Embryonic facial prominence (tissue), 1 donor: Measurements from ENCODE around the gene MTCL1.
"Not testable (repeated sequence)": the region's sequence is repeated elsewhere in the genome, so short reads cannot be mapped to it uniquely, and the experiment has no call there.

Experiments used
- DNase-seq: peaks from one replicate; pipeline ENCODE4 v3.0.0-alpha.2; 2016; ENCODE audit errors: extremely low spot score

The MTCL1 gene

DNA sequence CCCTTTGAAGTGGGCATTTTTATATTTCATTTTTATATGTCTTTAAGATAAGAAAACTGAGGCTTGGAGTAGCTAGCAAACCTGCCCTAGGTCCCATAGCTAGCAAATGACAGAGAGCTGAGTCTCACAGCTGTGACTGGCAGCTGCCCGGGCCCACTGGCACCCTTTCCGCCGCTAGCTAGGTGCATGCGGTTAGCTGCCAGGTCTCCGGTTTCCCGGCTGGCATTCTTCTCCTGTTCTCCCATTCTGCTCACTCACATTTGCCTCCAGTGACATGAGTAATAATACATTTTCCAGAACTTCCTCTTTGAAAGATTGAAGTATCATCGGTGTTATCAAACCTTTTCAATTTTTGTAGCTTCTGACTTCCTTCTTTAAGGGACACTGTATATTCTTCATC is 38.7 kb downstream of the MTCL1 start:
- no peak for DNase-seq

DNA sequence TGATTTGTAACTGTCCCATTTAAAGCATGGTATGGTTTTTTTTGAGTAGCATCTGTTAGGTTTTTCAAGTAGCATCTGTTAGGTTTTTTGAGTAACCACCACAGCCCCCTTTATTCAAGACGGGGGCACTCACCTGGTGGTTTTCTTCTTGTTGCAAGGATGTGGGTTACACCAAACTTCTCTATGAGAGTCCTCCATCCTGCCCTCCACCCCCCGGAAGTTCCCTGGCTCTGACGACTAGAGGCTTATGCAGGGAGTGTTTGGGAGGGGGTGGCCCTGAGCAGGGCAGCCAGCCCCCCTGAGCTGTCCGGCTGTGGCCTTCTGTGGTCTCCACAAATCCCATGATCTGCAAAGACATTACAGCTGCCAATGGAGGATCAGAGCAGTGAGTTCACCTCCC is 39.3 kb downstream of the MTCL1 start:
- DNase-seq = no peak

DNA sequence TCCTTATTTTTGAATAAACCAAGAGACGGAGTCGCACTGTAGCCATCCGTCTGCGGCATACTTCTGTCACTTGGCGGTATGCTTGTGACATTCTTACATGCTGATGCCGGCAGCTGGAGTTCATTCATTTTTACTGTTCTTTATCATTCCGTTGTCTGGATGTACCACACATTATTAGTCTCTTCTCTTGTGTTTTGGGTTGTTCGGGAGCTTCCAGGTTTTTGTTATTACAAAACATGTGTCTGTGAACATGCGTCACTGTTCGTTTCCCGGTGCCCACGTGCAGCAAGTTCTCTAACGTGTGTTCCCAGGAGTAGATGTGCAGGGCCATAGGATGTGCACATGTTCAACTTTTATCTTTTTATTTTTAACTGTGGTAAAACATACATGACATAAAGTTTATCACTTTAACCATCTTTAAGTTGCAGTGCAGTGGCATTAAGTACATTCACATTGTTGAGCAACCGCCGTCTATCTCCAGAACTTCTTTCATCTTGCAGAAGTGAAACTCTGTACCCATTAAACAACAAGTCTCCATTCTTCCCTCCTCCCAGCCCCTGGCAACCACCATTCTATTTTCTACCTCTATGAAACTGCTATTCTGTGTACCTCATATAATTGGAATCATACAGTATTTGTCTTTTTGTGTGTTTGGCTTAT is 40.1 kb downstream of the MTCL1 start:
- no peak for DNase-seq

DNA sequence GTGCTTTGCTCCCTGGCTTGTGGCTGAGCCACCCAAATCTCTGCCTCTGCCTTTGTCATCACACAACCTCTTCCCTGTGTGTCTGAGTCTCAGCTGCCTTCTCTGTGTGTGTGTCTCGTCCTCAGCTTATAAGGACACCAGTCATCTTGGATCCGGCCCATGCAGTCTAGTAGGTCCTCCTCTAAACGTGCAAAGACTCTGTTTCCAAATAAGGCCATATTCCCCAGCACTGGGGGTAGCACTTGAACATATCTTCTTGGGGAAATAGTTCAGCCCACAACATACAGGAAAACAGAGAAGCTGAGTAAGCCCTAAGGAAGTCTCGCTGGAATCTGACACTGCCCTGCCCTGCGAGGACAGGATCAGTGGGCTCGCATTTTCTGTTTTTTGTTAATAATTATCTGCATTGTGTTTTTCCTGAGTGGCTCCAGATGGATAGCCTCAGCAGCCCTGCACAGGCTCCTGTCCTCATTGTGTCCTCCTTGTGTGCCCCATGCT is 42.1 kb downstream of the MTCL1 start:
- DNase-seq = no peak

DNA sequence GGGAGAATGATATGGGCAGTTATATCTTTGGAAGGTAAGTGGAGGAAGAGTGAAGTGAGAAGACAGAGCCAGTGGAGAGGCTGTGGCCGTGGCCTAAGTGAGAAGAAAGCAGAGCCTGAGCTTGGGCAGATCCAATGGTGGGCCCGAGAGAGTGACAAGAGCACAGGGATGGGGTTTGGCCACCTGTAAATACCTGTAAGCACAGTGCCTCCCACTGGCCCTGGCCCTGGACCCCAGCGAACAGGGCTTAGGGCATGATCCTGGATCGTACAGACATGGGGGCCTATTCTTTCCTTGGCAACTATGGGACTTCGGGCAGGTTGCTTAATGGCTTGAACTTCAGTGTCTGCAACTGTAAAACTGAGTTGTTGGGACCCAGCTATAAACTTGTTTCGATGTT is 44.1 kb downstream of the MTCL1 start:
- no peak for DNase-seq

DNA sequence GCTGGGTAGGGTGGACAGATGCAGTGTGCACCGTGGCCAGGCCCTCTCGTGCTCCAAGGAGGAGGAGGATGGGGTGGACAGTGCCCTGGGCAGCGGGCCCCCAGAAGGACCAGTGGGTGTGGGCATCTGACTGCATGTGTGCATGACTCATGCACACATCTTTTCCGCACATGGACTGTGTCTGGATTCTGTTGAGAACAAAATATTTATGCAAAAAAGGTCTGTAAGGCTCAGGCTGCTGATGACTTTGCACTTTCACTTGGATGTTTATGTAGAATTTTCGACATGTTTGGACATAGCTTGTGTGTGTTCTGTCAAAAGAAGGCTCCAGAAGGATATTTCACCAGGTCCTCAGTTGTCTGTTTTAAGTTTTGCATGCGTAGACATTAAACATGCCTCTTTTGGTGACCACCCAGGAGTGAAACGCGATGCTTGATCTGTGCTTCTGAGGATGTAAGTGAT is 45.6 kb downstream of the MTCL1 start:
- no peak for DNase-seq

DNA sequence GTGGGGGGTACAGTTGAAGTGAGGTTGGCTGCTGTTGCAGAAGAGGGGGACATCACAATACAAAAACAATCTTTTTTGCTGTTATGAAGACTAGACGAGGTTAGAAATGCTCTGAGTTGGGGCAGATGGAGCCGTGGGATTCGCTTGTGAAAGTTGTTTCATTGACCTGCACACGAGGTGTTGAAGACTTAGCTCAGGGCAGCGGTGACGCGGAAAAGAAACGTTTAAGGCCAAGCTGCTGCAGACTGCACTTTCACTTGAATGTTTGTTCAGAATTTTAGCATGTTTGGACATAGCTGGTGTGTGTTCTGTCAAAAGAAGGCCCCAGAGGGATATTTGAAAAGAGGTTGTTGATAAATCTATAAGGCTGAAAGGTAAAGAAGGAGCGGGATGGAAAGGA is 46.3 kb downstream of the MTCL1 start:
- DNase-seq = no peak

DNA sequence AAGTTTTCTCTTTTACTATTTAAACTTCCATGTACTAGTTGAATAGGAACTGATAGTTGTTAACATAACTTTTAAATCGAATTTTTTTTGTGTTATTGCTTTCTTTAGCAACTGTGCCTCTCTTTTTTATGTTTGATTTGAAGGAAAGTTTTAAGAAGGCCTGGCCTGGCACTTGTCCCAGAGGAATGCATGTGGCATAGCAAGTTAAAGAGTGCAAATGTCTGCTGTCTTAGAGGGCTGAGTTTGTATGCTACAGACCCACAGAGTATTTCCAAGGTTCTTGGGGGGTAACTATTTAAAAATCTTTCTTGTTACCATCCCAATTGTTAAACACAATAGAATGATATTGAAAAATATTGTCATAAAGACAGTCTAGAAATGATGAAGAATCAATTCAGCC is 47.0 kb downstream of the MTCL1 start:
- DNase-seq = no peak

DNA sequence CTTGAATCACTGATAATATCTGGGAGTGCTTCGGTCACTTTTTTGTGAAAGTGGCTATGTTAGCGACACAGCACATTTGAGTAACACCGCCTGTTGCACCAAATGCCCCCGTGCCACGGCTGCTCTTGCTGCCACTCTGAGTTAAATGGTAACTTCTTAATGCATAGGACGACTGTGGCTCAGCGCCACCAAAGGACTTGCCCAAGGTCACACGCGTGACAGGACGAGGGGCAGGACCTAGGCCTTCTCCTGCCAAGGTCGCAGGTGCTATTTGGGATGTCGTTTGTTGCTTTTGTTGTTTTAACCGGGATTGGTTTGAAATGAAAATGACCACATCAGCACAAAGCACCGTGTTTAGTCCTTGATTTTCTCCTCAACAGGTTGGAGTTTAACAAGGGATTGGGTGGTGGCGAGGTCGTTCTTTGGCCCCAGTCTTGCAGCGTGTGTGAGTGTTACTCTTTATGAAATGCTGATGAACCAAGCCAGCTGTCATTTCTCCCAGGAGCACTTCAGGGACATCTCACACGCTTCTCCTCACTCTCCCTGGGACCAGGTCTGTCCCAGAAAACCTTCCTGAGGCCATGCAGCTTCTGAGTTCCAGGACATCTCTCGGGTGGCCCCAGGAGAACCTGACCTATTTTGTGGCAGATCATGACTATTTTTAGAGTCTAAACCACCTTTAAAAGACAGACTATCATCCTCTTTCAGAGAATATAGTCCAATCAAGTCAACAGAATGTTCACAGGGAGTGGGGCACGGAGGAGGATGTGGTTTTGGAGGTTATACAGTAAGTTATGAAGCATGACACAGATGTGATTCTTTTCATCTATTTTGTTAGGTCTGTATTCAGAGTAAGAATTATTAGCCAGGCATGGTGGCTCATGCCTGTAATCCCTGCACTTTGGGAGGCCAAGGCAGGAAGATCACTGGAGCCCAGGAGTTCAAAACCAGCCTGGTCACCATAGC is 49.9 kb downstream of the MTCL1 start:
- no peak for DNase-seq

DNA sequence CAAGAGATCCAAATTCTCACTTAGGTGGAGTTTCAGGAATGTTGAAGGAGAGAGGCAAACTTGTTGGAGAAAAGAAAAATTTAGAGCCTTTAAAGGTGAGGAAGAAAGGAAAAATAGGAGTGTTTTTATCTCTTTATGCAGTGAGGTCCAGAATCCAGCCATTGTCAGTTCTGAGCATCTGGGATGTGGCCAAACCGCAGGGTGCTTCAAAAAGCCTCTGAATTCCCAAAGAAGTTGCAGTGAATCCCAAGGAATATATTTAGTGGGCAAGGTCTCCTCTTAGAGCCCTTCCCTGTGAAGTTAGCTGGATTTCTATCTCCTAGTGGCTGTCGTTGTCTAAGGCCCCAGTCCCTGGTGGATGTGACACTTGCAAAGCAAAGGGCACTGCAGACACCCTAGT is 51.2 kb downstream of the MTCL1 start:
- DNase-seq = no peak

DNA sequence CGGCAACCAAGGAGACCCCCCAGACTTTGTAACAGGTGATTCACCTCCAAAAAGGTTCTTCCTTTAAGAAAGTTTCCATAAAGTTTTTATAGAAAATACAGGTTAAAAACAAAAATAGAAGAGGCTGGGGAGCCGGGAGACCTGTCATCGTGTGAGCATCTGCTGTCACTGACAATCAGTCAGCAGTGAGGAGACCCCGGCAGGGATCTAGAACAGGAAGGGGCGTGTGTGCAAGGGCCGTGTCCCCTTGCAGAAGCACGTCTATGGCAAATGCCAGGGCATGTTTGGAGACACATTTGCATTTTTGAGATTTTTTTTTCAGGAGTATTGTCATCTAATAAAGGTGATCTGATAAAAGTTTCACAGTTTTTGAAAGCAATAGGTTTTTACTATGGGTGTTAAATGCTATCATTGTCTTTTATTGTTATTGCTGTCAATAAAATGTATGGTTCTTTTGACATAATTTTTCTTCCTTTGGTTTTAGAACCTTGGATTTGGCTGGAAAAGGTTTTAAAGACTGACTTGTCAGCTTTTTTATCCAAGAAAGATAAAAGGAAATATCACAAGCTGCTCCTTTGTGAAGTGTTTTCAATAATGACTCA is 52.1 kb downstream of the MTCL1 start:
- DNase-seq = no peak

DNA sequence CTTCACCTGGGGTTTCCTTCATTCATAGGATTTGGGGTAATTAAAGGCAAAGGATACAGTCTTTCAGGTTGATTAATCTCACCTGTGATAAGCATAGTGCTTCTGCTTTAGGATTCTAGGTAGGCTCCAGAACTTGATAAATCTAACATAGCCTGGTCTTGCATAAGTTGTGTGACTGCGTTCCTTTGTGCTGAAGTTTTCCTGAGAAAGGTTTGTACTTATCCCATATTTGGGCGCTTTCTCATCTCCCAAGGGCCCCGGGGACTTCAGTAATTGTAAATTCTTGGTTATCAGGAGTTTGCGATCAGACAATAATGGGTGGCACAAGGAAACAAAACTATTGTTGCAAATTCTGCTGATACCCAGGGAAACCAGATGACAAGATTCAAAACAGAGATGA is 53.1 kb downstream of the MTCL1 start:
- DNase-seq = no peak

DNA sequence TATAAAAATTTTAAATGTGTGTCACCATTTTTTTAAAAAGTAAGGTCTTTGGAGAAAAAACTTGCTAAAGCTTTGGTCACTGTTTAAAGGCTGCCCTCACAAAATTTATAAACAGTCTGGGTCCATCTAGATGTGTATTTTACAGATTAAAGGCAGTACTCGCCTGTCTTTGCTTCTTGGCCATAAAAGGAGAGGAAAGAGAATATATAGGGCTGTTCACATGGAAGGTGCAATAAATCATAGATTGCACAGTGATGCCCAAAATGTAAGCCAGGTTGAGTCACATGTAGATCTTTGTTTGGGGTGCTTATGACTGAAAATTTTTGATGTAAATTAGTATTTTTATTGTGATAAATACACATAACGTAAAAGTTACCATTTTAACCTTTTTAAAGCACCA is 55.6 kb downstream of the MTCL1 start:
- DNase-seq = no peak

DNA sequence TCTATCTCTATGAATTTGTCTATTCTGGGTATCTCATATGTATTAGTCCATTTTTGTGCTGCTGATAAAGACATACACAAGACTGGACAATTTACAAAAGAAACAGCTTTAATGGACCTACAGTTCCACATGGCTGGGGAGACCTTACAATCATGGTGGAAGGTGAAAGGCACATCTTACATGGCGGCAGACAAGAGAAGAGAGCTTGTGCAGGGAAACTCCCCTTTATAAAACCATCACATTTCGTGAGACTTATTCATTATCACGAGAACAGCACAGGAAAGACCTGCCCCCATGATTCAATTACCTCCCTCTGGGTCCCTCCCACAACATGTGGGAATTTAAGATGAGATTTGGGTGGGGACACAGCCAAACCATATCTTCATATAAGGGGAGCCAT is 56.2 kb downstream of the MTCL1 start:
- not testable (repeated sequence) for DNase-seq

DNA sequence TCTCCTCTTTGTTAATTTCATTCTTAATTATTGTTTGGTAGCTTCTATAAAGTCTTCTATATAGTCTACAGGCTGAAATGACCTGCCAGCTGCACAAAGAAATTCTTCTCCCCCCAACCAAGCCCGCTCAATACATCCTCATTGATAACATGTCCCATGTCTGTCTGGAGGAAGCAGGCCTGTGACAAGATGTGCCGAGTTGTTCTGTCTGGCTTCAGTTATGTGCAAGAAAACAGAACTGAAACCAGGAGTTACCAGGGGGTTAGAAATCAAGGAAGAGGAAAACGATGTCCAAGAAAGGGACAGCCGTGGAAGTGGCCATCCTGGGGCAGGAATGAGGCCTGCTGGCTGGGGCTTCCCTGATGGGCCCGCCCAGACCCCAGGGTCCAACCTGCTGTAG is 57.6 kb downstream of the MTCL1 start:
- no peak for DNase-seq

DNA sequence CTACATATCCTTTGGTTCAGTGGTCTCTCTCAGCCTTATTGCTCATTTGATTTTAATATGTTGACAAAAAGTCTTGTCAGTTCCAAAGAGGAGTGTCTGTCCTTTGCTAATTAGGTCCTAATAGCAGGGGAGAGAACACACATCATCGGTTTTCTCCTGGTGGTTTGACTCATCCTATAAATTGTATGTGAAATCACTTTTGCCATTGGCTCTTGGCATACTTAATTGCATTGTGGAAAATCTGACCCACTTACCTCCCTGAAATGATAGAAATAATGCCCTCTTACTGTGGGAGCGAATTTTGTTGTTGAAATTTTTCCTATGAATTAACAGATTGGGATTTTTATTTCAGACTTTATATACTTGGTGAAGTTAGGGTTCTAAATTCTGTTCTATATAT is 58.3 kb downstream of the MTCL1 start:
- DNase-seq = no peak

DNA sequence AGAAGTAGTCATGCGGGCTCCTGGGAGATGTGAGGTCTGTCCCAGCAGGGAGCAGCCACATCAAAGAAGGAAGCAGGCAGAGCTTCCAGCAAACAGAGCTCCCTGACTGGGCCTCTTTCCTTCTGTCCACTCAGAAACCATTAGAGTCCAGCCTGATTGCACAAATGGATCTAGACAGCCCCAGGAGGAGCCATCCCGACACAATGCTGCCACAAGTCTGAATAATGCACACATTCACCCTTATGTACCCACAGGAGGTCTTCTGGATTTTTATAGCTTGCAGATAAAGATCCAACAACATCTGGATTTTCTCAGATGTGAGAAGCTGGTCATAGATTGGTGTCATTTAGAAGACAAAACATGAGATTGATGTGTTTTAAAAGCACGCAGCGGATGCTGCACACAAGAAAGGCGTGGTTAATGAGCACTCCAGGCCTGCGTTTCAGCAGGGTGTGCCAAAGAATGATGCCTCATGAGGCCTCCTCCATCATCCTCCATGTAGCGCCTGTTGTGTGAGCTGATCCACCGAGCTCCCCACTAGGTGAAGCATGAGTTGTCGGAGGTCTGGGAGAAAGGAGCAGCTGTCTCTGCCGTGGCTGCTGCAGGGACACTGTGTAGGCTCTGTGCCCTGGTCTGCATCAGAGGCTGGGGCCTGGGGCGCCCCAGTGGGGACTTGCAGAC is 60.6 kb downstream of the MTCL1 start:
- DNase-seq = no peak

DNA sequence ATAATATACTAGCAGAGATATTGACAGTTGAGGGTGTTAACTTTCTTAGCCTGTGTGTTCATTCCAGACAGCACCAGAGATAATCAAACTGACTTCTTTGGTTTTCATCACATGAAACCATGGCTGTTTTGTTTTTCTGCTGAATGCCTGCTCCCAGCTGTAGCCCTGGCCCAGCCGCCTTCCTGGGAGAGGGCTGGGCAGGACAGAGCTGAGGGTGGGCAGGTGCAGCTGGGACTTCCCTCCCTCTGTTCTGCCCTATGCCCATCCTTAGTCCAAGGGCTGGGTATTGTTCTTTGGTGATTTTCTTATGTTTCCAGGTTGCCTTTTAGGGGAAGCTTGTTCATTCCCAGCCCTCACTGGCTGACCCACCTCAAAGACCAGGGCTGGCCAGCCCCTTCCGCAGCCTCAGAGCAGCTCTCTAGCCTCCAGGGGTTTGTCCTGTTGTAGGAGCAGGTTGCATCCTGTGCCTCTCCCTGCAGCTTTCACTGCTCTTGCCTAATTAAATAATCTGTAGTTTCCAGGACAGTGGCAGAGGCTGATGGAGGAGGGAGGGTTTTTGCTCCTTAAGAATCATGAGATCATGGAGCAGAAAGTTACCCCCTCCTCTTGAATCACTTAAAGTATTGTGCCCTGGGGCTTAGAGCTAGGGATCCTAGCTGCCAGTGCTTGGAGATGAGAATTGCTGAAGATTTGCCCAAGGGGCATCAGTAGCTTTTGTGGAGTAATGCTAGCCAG is 61.4 kb downstream of the MTCL1 start:
- no peak for DNase-seq

DNA sequence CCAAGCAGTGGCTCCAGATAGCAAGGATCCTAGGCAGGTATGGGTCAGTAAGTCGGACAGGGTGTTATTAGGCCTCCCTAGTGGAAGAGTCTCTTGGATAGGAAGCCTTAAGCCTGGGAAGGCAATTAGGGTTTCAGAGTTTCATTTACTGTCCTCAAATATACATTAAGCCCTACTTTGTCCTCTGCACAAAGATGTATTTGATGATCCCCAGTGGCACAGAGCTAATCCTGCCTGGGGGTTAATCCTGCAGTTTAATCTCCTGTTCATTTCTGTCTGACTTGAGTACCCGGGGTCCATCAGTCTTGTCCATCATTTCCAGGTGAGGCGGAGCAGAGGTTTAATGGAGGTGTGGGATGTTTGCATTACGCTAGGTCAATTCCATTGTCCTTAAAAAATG is 62.0 kb downstream of the MTCL1 start:
- DNase-seq = no peak

DNA sequence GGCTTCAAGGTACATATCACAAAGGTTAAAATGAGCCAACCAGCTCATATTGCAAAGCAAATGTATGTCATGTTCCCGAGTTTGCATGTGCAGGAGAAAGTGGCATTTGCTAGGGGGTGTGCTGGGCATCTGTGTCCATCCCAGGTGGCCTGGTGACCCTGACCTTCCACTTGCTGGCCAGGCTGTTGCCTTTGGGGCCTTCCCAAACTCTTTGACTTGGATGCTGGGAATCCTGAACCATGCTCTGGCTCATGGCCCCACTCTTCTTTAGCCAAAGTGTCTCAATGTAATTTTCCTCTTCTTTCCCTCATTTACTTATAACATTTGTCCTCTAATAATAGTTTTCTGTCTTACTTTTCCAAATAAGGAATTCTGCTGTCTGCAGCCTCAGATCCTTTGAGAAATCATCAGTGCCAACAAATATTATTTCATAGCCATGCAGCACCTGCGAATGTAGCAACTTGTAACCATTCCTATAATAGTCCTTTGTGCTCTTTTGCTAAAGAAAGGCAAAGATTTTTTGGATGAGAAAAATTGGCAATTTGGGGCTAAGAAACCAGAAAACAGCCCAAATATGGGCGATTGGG is 64.2 kb downstream of the MTCL1 start:
- DNase-seq = no peak

DNA sequence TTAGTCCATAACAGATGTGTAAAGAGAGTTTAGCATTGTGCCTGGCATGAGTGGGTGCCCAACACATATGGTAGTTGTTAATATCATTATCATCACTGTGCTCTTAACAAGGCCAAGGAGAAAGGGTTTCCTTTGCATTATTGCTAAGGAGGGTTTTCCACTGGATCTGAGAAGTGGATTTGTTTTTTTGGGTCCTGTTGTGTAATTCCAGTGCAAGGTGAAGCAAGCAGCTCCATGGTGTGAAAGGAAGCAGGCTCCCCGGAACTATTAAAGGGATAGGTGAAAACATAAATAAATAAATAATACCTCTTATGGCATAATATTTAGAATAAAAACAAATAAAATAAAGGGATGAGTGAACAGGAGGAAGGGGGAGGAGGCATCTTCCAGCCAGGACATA is 65.3 kb downstream of the MTCL1 start:
- DNase-seq = no peak
